ENCODE results near the gene HOXA6. TPM values are rescaled to one million over a fixed set of nuclear protein-coding genes. Genes with fewer than 3 reads are reported as not detected.
A peak's percentile ranks its signal among the peaks of the same experiment; 100 is the strongest.

Gene HOXA6
- total and polyA plus RNA-seq, 2 experiments from 2014 or later = not detected

- no peak overlapping the region for H3K27ac Mint-ChIP-seq
- peak; percentile 62 for TF ChIP-seq EZH2 (IDR thresholded peaks at IDR 0.05; ENCODE audit: low read depth, unreplicated experiment)
- no peak for TF ChIP-seq REST (IDR thresholded peaks at IDR 0.05; ENCODE audit: unreplicated experiment)
- TF ChIP-seq, protein P1, sequence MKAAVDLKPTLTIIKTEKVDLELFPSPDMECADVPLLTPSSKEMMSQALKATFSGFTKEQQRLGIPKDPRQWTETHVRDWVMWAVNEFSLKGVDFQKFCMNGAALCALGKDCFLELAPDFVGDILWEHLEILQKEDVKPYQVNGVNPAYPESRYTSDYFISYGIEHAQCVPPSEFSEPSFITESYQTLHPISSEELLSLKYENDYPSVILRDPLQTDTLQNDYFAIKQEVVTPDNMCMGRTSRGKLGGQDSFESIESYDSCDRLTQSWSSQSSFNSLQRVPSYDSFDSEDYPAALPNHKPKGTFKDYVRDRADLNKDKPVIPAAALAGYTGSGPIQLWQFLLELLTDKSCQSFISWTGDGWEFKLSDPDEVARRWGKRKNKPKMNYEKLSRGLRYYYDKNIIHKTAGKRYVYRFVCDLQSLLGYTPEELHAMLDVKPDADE (IDR thresholded peaks at IDR 0.05) = no peak
- no peaks in the 10 kb centered on the region for H3K36me3 ChIP-seq (ENCODE audit: insufficient read depth)
- peaks cover 31% of the 10 kb centered on the region for H3K4me1 ChIP-seq (ENCODE audit: insufficient read depth)
- no peaks in the 10 kb centered on the region for H3K79me2 ChIP-seq (replicated peaks; ENCODE audit: insufficient read depth)
- no peak overlapping the region for H3K27ac ChIP-seq (ENCODE audit: low read depth)
- H3K4me3 Mint-ChIP-seq = no peak overlapping the region
- peak overlapping the region; percentile 77; the same call in 1 of the 2 replicates for H3K4me2 ChIP-seq
- peaks cover 100% of the 10 kb centered on the region for H3K27me3 ChIP-seq (ENCODE audit: insufficient read depth)
- H2AFZ ChIP-seq = 0 out of 2 replicates have a peak overlapping the region, but pooled peaks have one; percentile 89
- DNase-seq (ENCODE audit: low spot score) (no peak), ATAC-seq (no peak)
- H3K9me3 Mint-ChIP-seq = peaks cover 8% of the 10 kb centered on the region; the same call in 2 of the 3 replicates
- no peaks in the 10 kb centered on the region; the same call in 2 of the 3 replicates for H3K36me3 Mint-ChIP-seq (ENCODE audit: low read depth)
- H3K27me3 Mint-ChIP-seq (ENCODE audit: insufficient read depth, low read depth, poor library complexity) = peaks cover 100% of the 10 kb centered on the region
- H3K9me2 ChIP-seq (ENCODE audit: insufficient read depth) = no peaks in the 10 kb centered on the region
- H3K4me3 ChIP-seq = 0 out of 2 replicates have a peak overlapping the region, but pooled peaks have one; percentile 51
- peaks cover 41% of the 10 kb centered on the region for H3F3A ChIP-seq (replicated peaks; ENCODE audit: low read depth)
- H4K20me1 ChIP-seq (replicated peaks; ENCODE audit: insufficient read depth) = peaks cover 44% of the 10 kb centered on the region
- H3K4me1 Mint-ChIP-seq = peaks cover 21% of the 10 kb centered on the region
Observed at GRCh38 chr7:27140126-27140857, 7.3 kb downstream of the HOXA6 start.

DNA sequence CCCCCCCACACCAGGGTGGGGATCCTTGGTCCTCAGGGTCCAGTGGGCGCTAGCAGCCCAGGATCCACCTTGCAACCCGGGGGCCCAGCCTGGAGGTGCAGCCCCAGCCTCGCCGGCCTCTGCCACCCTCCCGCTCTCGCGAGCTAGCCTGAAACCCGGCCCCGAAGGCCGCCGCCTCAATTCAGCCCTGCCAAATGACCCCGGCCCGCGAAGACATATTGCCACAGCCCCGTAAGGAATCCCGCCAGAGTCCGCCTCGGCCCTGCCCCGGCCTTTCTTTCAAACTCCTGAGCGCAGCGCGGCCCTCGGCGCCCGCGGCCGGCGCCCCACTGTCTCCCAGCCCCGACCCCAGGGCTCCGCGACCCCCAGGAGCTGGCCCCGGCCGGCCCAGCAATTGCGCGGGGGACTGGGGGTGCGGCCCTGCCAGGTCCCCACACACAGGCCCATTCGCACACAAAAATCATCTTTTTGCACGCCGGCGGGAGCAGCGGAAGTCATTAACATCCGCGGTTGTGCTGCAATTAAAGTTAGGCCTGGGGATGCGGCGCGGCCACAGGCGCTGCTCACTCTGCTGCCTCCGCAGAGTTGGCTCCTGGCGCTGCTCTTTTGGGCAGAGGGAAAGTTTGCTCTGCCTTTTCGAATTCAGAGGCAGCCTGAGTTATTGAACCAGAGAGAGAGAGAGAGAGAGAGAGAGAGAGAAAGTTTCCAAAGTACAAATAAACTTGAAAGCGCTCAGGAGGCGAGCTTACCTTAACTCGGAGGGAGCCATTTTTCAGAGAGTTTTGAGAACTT, 8.0 kb downstream of the HOXA6 start:
- H3K4me1 Mint-ChIP-seq = peaks cover 21% of the 10 kb centered on the region

More for the DNA sequence above, 8.0 kb downstream of the HOXA6 start:
- H3K36me3 Mint-ChIP-seq (ENCODE audit: low read depth) = no peaks in the 10 kb centered on the region; the same call in 2 of the 3 replicates
- H3K9me3 Mint-ChIP-seq = peaks cover 8% of the 10 kb centered on the region; the same call in 2 of the 3 replicates
- peaks cover 50% of the 10 kb centered on the region for H4K20me1 ChIP-seq (replicated peaks; ENCODE audit: insufficient read depth)
- H3K36me3 ChIP-seq (ENCODE audit: insufficient read depth) = no peaks in the 10 kb centered on the region
- H3K9me2 ChIP-seq (ENCODE audit: insufficient read depth) = no peaks in the 10 kb centered on the region
- peaks cover 31% of the 10 kb centered on the region for H3K4me1 ChIP-seq (ENCODE audit: insufficient read depth)
- H3K27ac Mint-ChIP-seq = no peak overlapping the region
- H3K4me3 ChIP-seq = peak overlapping the region; percentile 51
- no peak overlapping the region; the same call in 2 of the 3 replicates for H3K4me3 Mint-ChIP-seq
- H3K27me3 ChIP-seq (ENCODE audit: insufficient read depth) = peaks cover 100% of the 10 kb centered on the region
- H3K27me3 Mint-ChIP-seq (ENCODE audit: insufficient read depth, low read depth, poor library complexity) = peaks cover 100% of the 10 kb centered on the region
- no peaks in the 10 kb centered on the region for H3K79me2 ChIP-seq (replicated peaks; ENCODE audit: insufficient read depth)
- DNase-seq (ENCODE audit: low spot score) (peak; percentile 76), ATAC-seq (peak; percentile 15)
- peak overlapping the region; percentile 89 for H2AFZ ChIP-seq
- no peak overlapping the region for H3K27ac ChIP-seq (ENCODE audit: low read depth)
- H3F3A ChIP-seq (replicated peaks; ENCODE audit: low read depth) = peaks cover 44% of the 10 kb centered on the region
- peak; percentile 98 for TF ChIP-seq EZH2 (IDR thresholded peaks at IDR 0.05; ENCODE audit: low read depth, unreplicated experiment)
- no peak for TF ChIP-seq POLR2AphosphoS5 (IDR thresholded peaks at IDR 0.05; ENCODE audit: low read depth)
- TF ChIP-seq EZH2phosphoT487 (IDR thresholded peaks at IDR 0.05; ENCODE audit: unreplicated experiment) = peak; percentile 100
- TF ChIP-seq NANOG (IDR thresholded peaks at IDR 0.05; ENCODE audit: borderline replicate concordance) = no peak
- TF ChIP-seq ZNF331 (CRISPR knock-in tag; IDR thresholded peaks at IDR 0.05; ENCODE audit: low read depth) = no peak
- peak overlapping the region; percentile 77 for H3K4me2 ChIP-seq

All from GM23338 (cell line).